Nephron (organoid): ENCODE measurements around the gene TOMM7.
"Not testable (repeated sequence)": the region's sequence is repeated elsewhere in the genome, so short reads cannot be mapped to it uniquely, and the experiment has no call there.

ENCODE experiments used
- H3K27ac Mint-ChIP-seq, 3 experiments: 2 replicates each; pipeline ENCODE4 v1.8.0; 2020; ENCODE audit warnings: mixed read lengths in 3 of 3, mild to moderate bottlenecking in 2 of 3, moderate library complexity in 1 of 3
- H3K27me3 Mint-ChIP-seq: 2 replicates; pipeline ENCODE4 v1.8.0; 2021; ENCODE audit warnings: low read depth, mild to moderate bottlenecking, moderate library complexity, mixed read lengths
- H3K36me3 Mint-ChIP-seq: 2 replicates; pipeline ENCODE4 v1.8.0; 2020; ENCODE audit warnings: low read depth, mixed read lengths
- H3K4me1 Mint-ChIP-seq: 2 replicates; pipeline ENCODE4 v1.8.0; 2020; ENCODE audit warnings: mixed read lengths
- H3K4me3 Mint-ChIP-seq, 3 experiments: 2 replicates each; pipeline ENCODE4 v1.8.0; 2020; ENCODE audit warnings: mild to moderate bottlenecking in 3 of 3, mixed read lengths in 3 of 3, moderate library complexity in 2 of 3
- H3K9me3 Mint-ChIP-seq: 2 replicates; pipeline ENCODE4 v1.8.0; 2020; ENCODE audit warnings: mixed read lengths
- TF ChIP-seq, protein P1 (sequence below), 3 experiments: fragments of 200-600 bp; sonication (generic); IDR thresholded peaks; one replicate each; pipeline ENCODE4 v1.5.0; 2021; ENCODE audit warnings: antibody characterized with exemption in 3 of 3; ENCODE audit not compliant: unreplicated experiment in 3 of 3

Gene TOMM7

DNA sequence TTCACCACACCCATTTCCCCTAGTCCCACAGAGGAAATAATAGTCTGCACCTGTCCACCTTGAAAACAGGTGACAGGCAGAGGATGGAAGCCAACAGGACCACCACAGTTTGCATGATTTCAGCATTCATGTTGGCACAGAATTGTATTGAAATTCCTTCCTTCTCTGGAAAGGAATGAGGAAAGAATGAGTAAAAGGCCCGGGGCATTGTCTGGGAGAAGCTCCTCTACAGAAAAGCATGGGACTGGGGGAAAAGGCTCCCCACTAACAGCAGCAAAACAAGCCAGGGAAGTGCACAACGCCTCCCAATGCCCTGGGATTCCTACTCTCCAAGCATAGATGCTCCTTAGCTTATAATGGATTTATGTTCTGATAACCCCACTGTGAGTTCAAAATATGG, 28.5 kb upstream of the TOMM7 start:
- TF ChIP-seq, protein P1, sequence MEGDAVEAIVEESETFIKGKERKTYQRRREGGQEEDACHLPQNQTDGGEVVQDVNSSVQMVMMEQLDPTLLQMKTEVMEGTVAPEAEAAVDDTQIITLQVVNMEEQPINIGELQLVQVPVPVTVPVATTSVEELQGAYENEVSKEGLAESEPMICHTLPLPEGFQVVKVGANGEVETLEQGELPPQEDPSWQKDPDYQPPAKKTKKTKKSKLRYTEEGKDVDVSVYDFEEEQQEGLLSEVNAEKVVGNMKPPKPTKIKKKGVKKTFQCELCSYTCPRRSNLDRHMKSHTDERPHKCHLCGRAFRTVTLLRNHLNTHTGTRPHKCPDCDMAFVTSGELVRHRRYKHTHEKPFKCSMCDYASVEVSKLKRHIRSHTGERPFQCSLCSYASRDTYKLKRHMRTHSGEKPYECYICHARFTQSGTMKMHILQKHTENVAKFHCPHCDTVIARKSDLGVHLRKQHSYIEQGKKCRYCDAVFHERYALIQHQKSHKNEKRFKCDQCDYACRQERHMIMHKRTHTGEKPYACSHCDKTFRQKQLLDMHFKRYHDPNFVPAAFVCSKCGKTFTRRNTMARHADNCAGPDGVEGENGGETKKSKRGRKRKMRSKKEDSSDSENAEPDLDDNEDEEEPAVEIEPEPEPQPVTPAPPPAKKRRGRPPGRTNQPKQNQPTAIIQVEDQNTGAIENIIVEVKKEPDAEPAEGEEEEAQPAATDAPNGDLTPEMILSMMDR (IDR thresholded peaks at IDR 0.05; ENCODE audit: unreplicated experiment in 3 of 3): no peak
- H3K9me3 Mint-ChIP-seq: no peaks in the 10 kb centered on the region
- H3K27me3 Mint-ChIP-seq: peaks cover 5% of the 10 kb centered on the region
- H3K4me3 Mint-ChIP-seq: peak overlapping the region in 1 of 3 experiments; percentile 24
- no peak overlapping the region for H3K27ac Mint-ChIP-seq
- H3K4me1 Mint-ChIP-seq: peaks cover 36% of the 10 kb centered on the region
- H3K36me3 Mint-ChIP-seq: peaks cover 2% of the 10 kb centered on the region

DNA sequence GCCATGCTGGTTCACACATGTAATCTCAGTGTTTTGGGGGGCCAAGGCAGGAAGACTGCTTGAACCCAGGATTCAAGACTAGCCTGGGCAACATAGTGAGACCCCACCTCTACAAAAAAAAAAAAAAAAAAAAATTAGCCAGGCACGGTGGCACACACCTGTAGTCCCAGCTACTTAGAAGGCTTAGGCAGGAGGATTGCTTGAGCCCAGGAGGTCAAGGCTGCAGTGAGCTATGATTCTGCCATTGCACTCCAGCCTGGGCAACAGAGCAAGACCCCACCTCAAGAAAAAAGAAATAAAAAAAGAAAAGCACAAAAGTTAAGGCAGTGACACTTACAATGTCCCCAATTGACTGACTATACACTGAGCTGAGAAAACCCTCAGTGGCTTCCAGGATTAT, 27.7 kb upstream of the TOMM7 start:
- H3K36me3 Mint-ChIP-seq, H3K27ac Mint-ChIP-seq, H3K9me3 Mint-ChIP-seq, H3K27me3 Mint-ChIP-seq, H3K4me3 Mint-ChIP-seq: not testable (repeated sequence)
- H3K4me1 Mint-ChIP-seq: peaks cover 33% of the 10 kb centered on the region

DNA sequence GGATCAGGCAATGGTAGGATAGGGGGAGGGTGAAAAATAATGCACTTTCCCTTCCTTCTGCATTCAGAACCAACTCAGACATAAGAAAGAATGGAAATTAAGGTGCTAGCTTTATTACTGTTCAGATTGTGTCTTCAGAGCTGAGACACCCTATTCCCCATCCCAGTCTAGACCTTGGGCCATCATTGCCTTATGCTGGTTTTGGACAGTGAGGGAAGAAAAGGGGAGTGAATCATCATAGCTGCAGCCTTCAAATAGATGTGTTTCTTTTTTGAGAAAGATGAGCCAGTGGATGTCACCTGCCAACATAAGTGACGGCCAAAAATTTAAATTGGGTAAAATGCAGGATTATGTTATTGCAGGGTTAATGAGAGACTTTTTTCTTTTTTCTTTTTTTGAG, 27.0 kb upstream of the TOMM7 start:
- TF ChIP-seq, protein P1 (IDR thresholded peaks at IDR 0.05; ENCODE audit: unreplicated experiment in 3 of 3): no peak
- H3K4me3 Mint-ChIP-seq: peak overlapping the region in 1 of 3 experiments; percentile 48
- H3K9me3 Mint-ChIP-seq: peaks cover 7% of the 10 kb centered on the region
- no peaks in the 10 kb centered on the region for H3K36me3 Mint-ChIP-seq
- peaks cover 29% of the 10 kb centered on the region for H3K4me1 Mint-ChIP-seq
- H3K27ac Mint-ChIP-seq: peak overlapping the region in 2 of 3 experiments; percentile 71 to 73
- peaks cover 2% of the 10 kb centered on the region for H3K27me3 Mint-ChIP-seq

DNA sequence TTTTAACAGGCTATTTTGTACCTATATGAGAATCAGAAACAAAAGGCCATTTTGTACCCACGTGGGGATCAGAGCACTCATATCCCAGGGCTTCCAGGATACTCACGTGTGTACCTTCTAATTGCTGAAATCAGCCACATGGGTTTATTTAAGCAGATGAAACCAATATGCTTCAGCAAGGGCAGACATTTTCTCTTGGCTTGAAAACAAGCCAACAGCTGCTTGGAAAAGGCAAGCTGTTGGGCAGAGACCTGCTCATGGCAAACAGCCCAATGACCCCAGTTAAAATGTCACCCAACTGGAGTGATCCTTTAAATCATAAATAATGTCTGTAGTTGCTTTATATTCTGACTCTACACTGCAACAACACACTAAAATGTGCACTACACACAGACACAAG, 26.5 kb upstream of the TOMM7 start:
- Mint-ChIP-seq H3K9me3 (peaks cover 7% of the 10 kb centered on the region), H3K36me3 (no peaks in the 10 kb centered on the region), H3K27ac (peak overlapping the region in 2 of 3 experiments; percentile 71 to 73), H3K27me3 (peaks cover 2% of the 10 kb centered on the region), H3K4me3 (peak overlapping the region in 2 of 3 experiments; percentile 21 to 48), H3K4me1 (peaks cover 29% of the 10 kb centered on the region)
- TF ChIP-seq, protein P1 (IDR thresholded peaks at IDR 0.05; ENCODE audit: unreplicated experiment in 3 of 3): no peak

DNA sequence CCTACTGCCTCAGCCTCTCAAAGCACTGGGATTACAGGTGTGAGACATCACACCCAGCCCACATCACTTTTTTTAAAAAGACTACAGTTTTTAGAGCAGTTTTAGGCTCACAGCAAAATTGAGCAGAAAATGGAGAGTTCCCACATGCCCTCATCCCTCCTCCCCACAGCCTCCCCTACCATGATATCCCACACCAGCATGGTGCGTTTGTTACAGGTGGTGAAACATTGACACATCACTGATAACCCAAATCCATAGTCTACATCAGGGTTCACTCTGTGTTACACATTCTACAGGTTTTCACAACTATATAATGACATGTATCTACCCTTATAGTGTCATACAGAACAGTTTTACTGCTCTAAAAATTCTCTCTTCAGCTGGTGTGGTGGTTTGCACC, 24.3 kb upstream of the TOMM7 start:
- TF ChIP-seq, protein P1 (IDR thresholded peaks at IDR 0.05; ENCODE audit: unreplicated experiment in 3 of 3): no peak
- H3K27ac Mint-ChIP-seq: no peak overlapping the region
- no peak overlapping the region for H3K4me3 Mint-ChIP-seq
- no peaks in the 10 kb centered on the region for H3K36me3 Mint-ChIP-seq
- H3K27me3 Mint-ChIP-seq: peaks cover 8% of the 10 kb centered on the region
- H3K4me1 Mint-ChIP-seq: peaks cover 30% of the 10 kb centered on the region
- H3K9me3 Mint-ChIP-seq: peaks cover 7% of the 10 kb centered on the region

DNA sequence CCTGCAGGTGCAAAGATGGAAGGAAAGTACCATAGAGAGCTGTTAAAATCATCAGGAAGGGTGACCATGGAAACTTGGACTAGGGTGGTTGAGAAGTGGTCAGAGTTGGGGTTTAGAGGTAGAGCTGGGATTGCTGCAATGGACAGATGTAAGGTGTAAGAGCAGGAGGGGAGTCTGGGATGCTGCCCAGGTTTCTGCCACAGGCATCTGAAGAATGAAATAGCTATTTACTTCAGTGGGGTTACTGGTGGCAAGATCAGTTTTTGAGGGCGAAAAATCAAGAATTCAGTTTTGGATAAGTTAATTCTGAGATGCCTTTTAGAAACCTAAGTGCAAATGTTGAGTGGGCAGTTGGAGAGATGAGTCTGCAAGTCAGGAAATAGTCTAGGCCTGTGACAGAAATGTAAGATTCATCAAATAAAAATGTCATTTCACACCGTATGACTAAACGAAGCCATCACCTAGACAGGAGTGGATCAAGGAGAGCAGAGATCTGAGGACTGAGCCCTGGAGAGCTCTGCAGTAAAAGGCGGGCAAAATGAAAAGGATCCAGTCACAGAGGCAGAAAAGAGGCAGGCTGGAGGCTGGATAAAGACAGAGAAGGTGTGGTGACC, 22.7 kb upstream of the TOMM7 start:
- H3K27me3 Mint-ChIP-seq: peaks cover 11% of the 10 kb centered on the region
- no peaks in the 10 kb centered on the region for H3K36me3 Mint-ChIP-seq
- H3K9me3 Mint-ChIP-seq: peaks cover 7% of the 10 kb centered on the region
- peaks cover 26% of the 10 kb centered on the region for H3K4me1 Mint-ChIP-seq
- H3K4me3 Mint-ChIP-seq: no peak overlapping the region
- H3K27ac Mint-ChIP-seq: no peak overlapping the region
- TF ChIP-seq, protein P1 (IDR thresholded peaks at IDR 0.05; ENCODE audit: unreplicated experiment in 3 of 3): no peak
